GM23248 (cell line): ENCODE measurements around the gene CNIH3.

Source experiments
- EZH2 ChIP-seq: fragments of 200-600 bp; sonication (generic); IDR thresholded peaks from 2 replicates; pipeline ENCODE4 v1.6.1; 2018; ENCODE audit warnings: antibody characterized with exemption, mild to moderate bottlenecking; ENCODE audit not compliant: insufficient read depth, poor library complexity, severe bottlenecking
- EZH2phosphoT487 ChIP-seq: fragments of 200-600 bp; sonication (generic); IDR thresholded peaks from 2 replicates; pipeline ENCODE4 v1.6.1; 2018; ENCODE audit warnings: antibody characterized with exemption, moderate library complexity, mild to moderate bottlenecking, low read depth; ENCODE audit not compliant: insufficient read depth

GRCh38 chr1:224786533-224787250, 170.6 kb downstream of the CNIH3 start:
- TF ChIP-seq EZH2 (no peak), EZH2phosphoT487 (no peak)
